Thoracic aorta (tissue), 2 donors: ENCODE measurements around the gene PPP1R15B. TPM values are rescaled to one million over a fixed set of nuclear protein-coding genes. Genes with fewer than 3 reads are reported as not detected.

Experiments used
- ATAC-seq: fragments of 150-250 bp; one replicate; pipeline ENCODE4 v1.8.0; 2017; ENCODE audit warnings: low read depth; ENCODE audit not compliant: insufficient number of reproducible peaks, low FRiP score
- DNase-seq: peaks from one replicate; pipeline ENCODE4 v3.0.0-alpha.2; 2020; ENCODE audit warnings: low spot score
- H3K27ac ChIP-seq, 2 donors: fragments of 200-600 bp; sonication (generic); 1 replicate in 1 of 2; 2 replicates in 1 of 2; pipeline ENCODE4 v1.5.1; 2016; ENCODE audit warnings: mild to moderate bottlenecking in 2 of 2, moderate library complexity in 2 of 2
- H3K27me3 ChIP-seq: fragments of 200-600 bp; sonication (generic); replicated peaks from 2 replicates; pipeline ENCODE4 v1.6.0; 2016; ENCODE audit warnings: mild to moderate bottlenecking; ENCODE audit not compliant: insufficient read depth
- H3K36me3 ChIP-seq: fragments of 200-600 bp; sonication (generic); one replicate; pipeline ENCODE4 v1.5.1; 2016
- H3K4me1 ChIP-seq, 2 donors: fragments of 200-600 bp; sonication (generic); 1 replicate in 1 of 2; 2 replicates in 1 of 2; pipeline versions ENCODE4 v1.5.1 to v1.6.0; 2016; ENCODE audit warnings: low read depth in 2 of 2, mild to moderate bottlenecking in 1 of 2; ENCODE audit not compliant: control insufficient read depth in 1 of 2
- H3K4me3 ChIP-seq: fragments of 200-600 bp; sonication (generic); 2 replicates; pipeline ENCODE4 v1.5.1; 2016; ENCODE audit warnings: mild to moderate bottlenecking
- H3K9me3 ChIP-seq: fragments of 200-600 bp; sonication (generic); 2 replicates; pipeline ENCODE4 v1.5.1; 2016
- CTCF ChIP-seq: fragments of 200-600 bp; sonication (generic); IDR thresholded peaks from one replicate; pipeline ENCODE4 v1.5.1; 2019; ENCODE audit warnings: antibody characterized with exemption
- total RNA-seq, 2 donors: library from RNA; depleted of rRNA; stranded (reverse); fragments of >200 nt; gene quantifications; one replicate each; pipeline versions ENCODE4 v1.1.0 to v1.2.3, GENCODE V29; 2016

The PPP1R15B gene
- total RNA-seq, 2 donors from 2014 or later: 40.1 to 64.5 TPM

GRCh38 chr1:204442376-204443259 is 31.0 kb upstream of the PPP1R15B start:
- peak overlapping the region; percentile 80 to 88 for H3K27ac ChIP-seq
- no peaks in the 10 kb centered on the region for H3K9me3 ChIP-seq
- no peaks in the 10 kb centered on the region for H3K27me3 ChIP-seq
- peaks cover 20% of the 10 kb centered on the region for H3K36me3 ChIP-seq
- TF ChIP-seq CTCF: no peak
- no peak for DNase-seq
- no peak for ATAC-seq
- peaks cover 45 to 78% of the 10 kb centered on the region in 2 donors for H3K4me1 ChIP-seq
- no peak overlapping the region for H3K4me3 ChIP-seq

- no peak for TF ChIP-seq CTCF
- Histone ChIP-seq H3K27me3 (no peaks in the 10 kb centered on the region), H3K9me3 (no peaks in the 10 kb centered on the region), H3K36me3 (peaks cover 20% of the 10 kb centered on the region), H3K27ac (peak overlapping the region; percentile 80 to 88), H3K4me1 (peaks cover 46 to 78% of the 10 kb centered on the region in 2 donors), H3K4me3 (no peak overlapping the region)
- DNase-seq (no peak), ATAC-seq (no peak)
Observed at GRCh38 chr1:204441558-204441957, 29.9 kb upstream of the PPP1R15B start.

- Histone ChIP-seq H3K9me3 (no peaks in the 10 kb centered on the region), H3K4me3 (no peak overlapping the region), H3K4me1 (peaks cover 60 to 88% of the 10 kb centered on the region in 2 donors), H3K27ac (peak overlapping the region; percentile 88 to 91), H3K27me3 (no peaks in the 10 kb centered on the region), H3K36me3 (peaks cover 16% of the 10 kb centered on the region)
- no peak for ATAC-seq
- no peak for TF ChIP-seq CTCF
- DNase-seq: no peak
Observed at GRCh38 chr1:204439621-204440375, 28.2 kb upstream of the PPP1R15B start.

- Histone ChIP-seq H3K4me1 (peaks cover 53 to 83% of the 10 kb centered on the region in 2 donors), H3K9me3 (no peaks in the 10 kb centered on the region), H3K4me3 (peak overlapping the region; percentile 20), H3K36me3 (peaks cover 11% of the 10 kb centered on the region), H3K27ac (peak overlapping the region; percentile 88 to 91), H3K27me3 (no peaks in the 10 kb centered on the region)
- TF ChIP-seq CTCF: no peak
- DNase-seq: peak; percentile 71
- peak; percentile 89 for ATAC-seq
Observed at GRCh38 chr1:204438628-204439027, 27.0 kb upstream of the PPP1R15B start.
